T-helper 1 cell treated with Interleukin-12 subunit alpha and Interleukin-12 subunit beta and Interleukin-4 antibody, amounts not matched to agents 30 ng/mL and 1 ng/mL, for 36 hours (primary cell): ENCODE measurements around the gene GRIA4. TPM values are rescaled to one million over a fixed set of nuclear protein-coding genes. Genes with fewer than 3 reads are reported as not detected.

Experiments
- intact Hi-C: fragments of 100-400 bp; cut with micrococcal nuclease; formaldehyde crosslinking; loops from one replicate; pipeline ENCODE4 v1.15.1; 2024
- total RNA-seq: library from RNA; stranded (reverse); gene quantifications from 2 replicates; pipeline ENCODE4 v1.2.3, GENCODE V29; 2022

Gene GRIA4
- total RNA-seq, result not detected in 2 replicates

GRCh38 chr11:105609832-105610781, at the start of gene GRIA4:
Gene GRIA4, plus strand, starts transcription at chr11:105610073. Its CDS starts 925 bp downstream, at chr11:105610998.
- intact Hi-C loops, result no loop called here

GRCh38 chr11:105573091-105573490, 36.8 kb upstream of the GRIA4 start:
- intact Hi-C loops, result no loop called here

- intact Hi-C loops, result no loop called here
These were observed 34.9 kb upstream of the GRIA4 start for GRCh38 chr11:105574974-105575373.

- intact Hi-C loops, result no loop called here
These were observed 32.2 kb upstream of the GRIA4 start for GRCh38 chr11:105577641-105578040.

- intact Hi-C loops, result no loop called here
These were observed 30.8 kb upstream of the GRIA4 start for GRCh38 chr11:105579111-105579510.

- intact Hi-C loops, result no loop called here
These were observed 27.4 kb upstream of the GRIA4 start for GRCh38 chr11:105582497-105582896.

- intact Hi-C loops, result no loop called here
These were observed 21.9 kb upstream of the GRIA4 start for GRCh38 chr11:105588001-105588400.

GRCh38 chr11:105589346-105589745, 20.5 kb upstream of the GRIA4 start:
- intact Hi-C loops, result no loop called here

GRCh38 chr11:105592035-105592434, 17.8 kb upstream of the GRIA4 start:
- intact Hi-C loops, result no loop called here

GRCh38 chr11:105598371-105598770, 11.5 kb upstream of the GRIA4 start:
- intact Hi-C loops, result no loop called here

- intact Hi-C loops, result no loop called here
These were observed 6.7 kb upstream of the GRIA4 start for GRCh38 chr11:105603156-105603555.

GRCh38 chr11:105609341-105609781, 512 bp upstream of the GRIA4 start:
- intact Hi-C loops, result no loop called here

GRCh38 chr11:105610871-105611571, 1.1 kb downstream of the GRIA4 start:
- intact Hi-C loops, result no loop called here

GRCh38 chr11:105611572-105612441, 1.9 kb downstream of the GRIA4 start:
- intact Hi-C loops, result no loop called here

GRCh38 chr11:105612771-105613170, 2.9 kb downstream of the GRIA4 start:
- intact Hi-C loops, result no loop called here

- intact Hi-C loops, result no loop called here
These were observed 3.3 kb downstream of the GRIA4 start for GRCh38 chr11:105613183-105613582.

- intact Hi-C loops, result no loop called here
These were observed 8.6 kb downstream of the GRIA4 start for GRCh38 chr11:105618343-105618955.

- intact Hi-C loops, result no loop called here
These were observed 9.7 kb downstream of the GRIA4 start for GRCh38 chr11:105619556-105619955.

GRCh38 chr11:105622016-105622415, 12.1 kb downstream of the GRIA4 start:
- intact Hi-C loops, result no loop called here

- intact Hi-C loops, result no loop called here
These were observed 22.4 kb downstream of the GRIA4 start for GRCh38 chr11:105632316-105632715.

GRCh38 chr11:105635466-105635865, 25.6 kb downstream of the GRIA4 start:
- intact Hi-C loops, result no loop called here
